CD14-positive monocyte (primary cell): ENCODE measurements around the gene CDKAL1. TPM values are rescaled to one million over a fixed set of nuclear protein-coding genes. Genes with fewer than 3 reads are reported as not detected.

ENCODE experiments used
- DNase-seq, 3 donors: peaks; one replicate each; pipeline ENCODE4 v3.0.0-alpha.2; 2011 to 2022
- H2AFZ ChIP-seq: 2 replicates; pipeline ENCODE4 v1.6.0; 2012; ENCODE audit warnings: mild to moderate bottlenecking, low read depth, low read length, inconsistent platforms; ENCODE audit not compliant: insufficient read depth, poor library complexity, severe bottlenecking
- H3K27ac ChIP-seq, 2 donors: 1 replicate in 1 of 2; 2 replicates in 1 of 2; pipeline ENCODE4 v1.5.1; 2012 to 2013; ENCODE audit warnings: low read length in 2 of 2, control low read depth in 1 of 2, inconsistent platforms in 1 of 2, low read depth in 1 of 2, mild to moderate bottlenecking in 1 of 2
- H3K27me3 ChIP-seq, 2 donors: one replicate each; pipeline versions ENCODE4 v1.6.0 to v1.6.1; 2011 to 2013; ENCODE audit warnings: low read length in 2 of 2; ENCODE audit not compliant: control insufficient read depth in 2 of 2, insufficient read depth in 2 of 2
- H3K36me3 ChIP-seq, 2 donors: replicated peaks in 1 of 2; 1 replicate in 1 of 2; 2 replicates in 1 of 2; pipeline versions ENCODE4 v1.5.1 to v1.6.1; 2012 to 2013; ENCODE audit warnings: low read length in 2 of 2, control low read depth in 1 of 2, inconsistent platforms in 1 of 2, mild to moderate bottlenecking in 1 of 2; ENCODE audit not compliant: insufficient read depth in 2 of 2, control insufficient read depth in 1 of 2
- H3K4me1 ChIP-seq, 2 donors: 1 replicate in 1 of 2; 2 replicates in 1 of 2; pipeline versions ENCODE4 v1.5.1 to v1.6.1; 2012 to 2013; ENCODE audit warnings: low read length in 2 of 2, control low read depth in 1 of 2, inconsistent platforms in 1 of 2, mild to moderate bottlenecking in 1 of 2, moderate library complexity in 1 of 2; ENCODE audit not compliant: insufficient read depth in 2 of 2, control insufficient read depth in 1 of 2
- H3K4me2 ChIP-seq: replicated peaks from 2 replicates; pipeline ENCODE3; 2012; ENCODE audit warnings: low read length, moderate library complexity, mild to moderate bottlenecking; ENCODE audit not compliant: poor library complexity, severe bottlenecking; ENCODE audit errors: extremely low read depth
- H3K4me3 ChIP-seq, 3 experiments: fragments of 200-600 bp in 1 of 3; sonication (generic) in 1 of 3; replicated peaks in 1 of 3; 1 replicate in 2 of 3; 2 replicates in 1 of 3; pipeline ENCODE4 v1.5.1; 2011 to 2013; ENCODE audit warnings: low read length in 3 of 3, mild to moderate bottlenecking in 3 of 3, control low read depth in 2 of 3, low read depth in 2 of 3, inconsistent platforms in 1 of 3, moderate library complexity in 1 of 3
- H3K79me2 ChIP-seq: 2 replicates; pipeline ENCODE4 v1.6.0; 2012; ENCODE audit warnings: mild to moderate bottlenecking, control low read depth, inconsistent platforms, low read length, moderate library complexity; ENCODE audit not compliant: insufficient read depth
- H3K9ac ChIP-seq: 2 replicates; pipeline ENCODE4 v1.6.0; 2017; ENCODE audit warnings: low read length, mild to moderate bottlenecking; ENCODE audit not compliant: insufficient read depth, poor library complexity, severe bottlenecking
- H3K9me3 ChIP-seq, 2 donors: replicated peaks in 1 of 2; 1 replicate in 1 of 2; 2 replicates in 1 of 2; pipeline versions ENCODE4 v1.5.1 to v1.6.1; 2012 to 2013; ENCODE audit warnings: low read length in 2 of 2, control low read depth in 1 of 2; ENCODE audit not compliant: control insufficient read depth in 1 of 2, insufficient read depth in 1 of 2
- H4K20me1 ChIP-seq: 2 replicates; pipeline ENCODE4 v1.6.0; 2012; ENCODE audit warnings: mild to moderate bottlenecking, low read length, control low read depth, moderate library complexity; ENCODE audit not compliant: insufficient read depth
- H3K27ac Mint-ChIP-seq, 7 donors: one replicate each; pipeline ENCODE4 v1.8.0; 2020; ENCODE audit warnings: mild to moderate bottlenecking in 7 of 7, mixed read lengths in 7 of 7, moderate library complexity in 6 of 7, inconsistent platforms in 2 of 7
- H3K27me3 Mint-ChIP-seq, 3 donors: one replicate each; pipeline ENCODE4 v1.8.0; 2021 to 2022; ENCODE audit warnings: low read depth in 3 of 3, mild to moderate bottlenecking in 3 of 3, mixed read lengths in 3 of 3, moderate library complexity in 3 of 3, inconsistent platforms in 1 of 3
- H3K36me3 Mint-ChIP-seq, 2 donors: one replicate each; pipeline ENCODE4 v1.8.0; 2020; ENCODE audit warnings: mixed read lengths in 2 of 2, inconsistent platforms in 1 of 2, mild to moderate bottlenecking in 1 of 2
- H3K4me1 Mint-ChIP-seq: one replicate; pipeline ENCODE4 v1.8.0; 2020; ENCODE audit warnings: mild to moderate bottlenecking, mixed read lengths
- H3K4me3 Mint-ChIP-seq, 2 donors: one replicate each; pipeline ENCODE4 v1.8.0; 2020; ENCODE audit warnings: mild to moderate bottlenecking in 2 of 2, mixed read lengths in 2 of 2, moderate library complexity in 1 of 2
- H3K9me3 Mint-ChIP-seq, 7 donors: one replicate each; pipeline ENCODE4 v1.8.0; 2020 to 2022; ENCODE audit warnings: mixed read lengths in 7 of 7, mild to moderate bottlenecking in 6 of 7, moderate library complexity in 6 of 7, inconsistent platforms in 2 of 7
- CTCF ChIP-seq: fragments of 200-600 bp; IDR thresholded peaks from one replicate; pipeline ENCODE4 v1.8.0; 2022; ENCODE audit warnings: antibody characterized with exemption, mild to moderate bottlenecking
- WGBS: methylation state at CpG from one replicate; pipeline ENCODE4 v1.1.5; 2013; ENCODE audit warnings: missing lambda C conversion rate; ENCODE audit not compliant: insufficient coverage; 5-methylcytosine and 5-hydroxymethylcytosine counted together
- intact Hi-C, 2 donors: fragments of 100-400 bp; cut with micrococcal nuclease; formaldehyde crosslinking; loops; one replicate each; pipeline versions ENCODE4 v1.15.0 to v1.15.1; 2023
- polyA plus RNA-seq, 3 donors: library from polyadenylated mRNA; depleted of rRNA in 1 of 3; unstranded in 2 of 3; stranded (reverse) in 1 of 3; fragments of 300-500 nt in 2 of 3; fragments of >200 nt in 1 of 3; fragmentation: Illumina TruSeq in 2 of 3; gene quantifications; 1 replicate in 2 of 3; 2 replicates in 1 of 3; pipeline ENCODE4 v1.2.3, GENCODE V29; 2012 to 2021

The CDKAL1 gene
- polyA plus RNA-seq, 3 donors, result 3.2 to 12.4 (median 8.3) TPM

GRCh38 chr6:21227486-21227885 lies 693.2 kb downstream of the CDKAL1 start:
- H2AFZ ChIP-seq, result no peak overlapping the region
- 100% methylated on average over 4 of the region's 6 CpGs for WGBS
- peaks cover 4 to 25% of the 10 kb centered on the region in 2 donors for H3K36me3 ChIP-seq
- peak overlapping the region in 1 of 7 donors; percentile 13 for H3K27ac Mint-ChIP-seq
- intact Hi-C loops, result no loop called here
- no peaks in the 10 kb centered on the region for H4K20me1 ChIP-seq
- no peaks in the 10 kb centered on the region for H3K79me2 ChIP-seq
- H3K9ac ChIP-seq, result no peak overlapping the region
- H3K4me3 Mint-ChIP-seq, result no peak overlapping the region
- H3K4me3 ChIP-seq, result no peak overlapping the region
- no peak for TF ChIP-seq CTCF
- peaks cover 19 to 26% of the 10 kb centered on the region in 2 donors for H3K36me3 Mint-ChIP-seq
- H3K9me3 Mint-ChIP-seq, result peaks cover 0 to 7% (median 3%) of the 10 kb centered on the region in 7 donors
- H3K27me3 Mint-ChIP-seq, result no peaks in the 10 kb centered on the region
- no peaks in the 10 kb centered on the region for H3K27me3 ChIP-seq
- no peaks in the 10 kb centered on the region for H3K9me3 ChIP-seq
- DNase-seq, result no peak
- no peak overlapping the region for H3K4me2 ChIP-seq
- H3K4me1 Mint-ChIP-seq, result peaks cover 6% of the 10 kb centered on the region
- H3K4me1 ChIP-seq, result no peaks in the 10 kb centered on the region
- H3K27ac ChIP-seq, result no peak overlapping the region

- Histone ChIP-seq H3K4me2 (no peak overlapping the region), H3K4me1 (no peaks in the 10 kb centered on the region), H3K27me3 (no peaks in the 10 kb centered on the region), H3K79me2 (no peaks in the 10 kb centered on the region), H3K9ac (no peak overlapping the region), H4K20me1 (no peaks in the 10 kb centered on the region), H2AFZ (no peak overlapping the region), H3K4me3 (no peak overlapping the region), H3K36me3 (peaks cover 8 to 28% of the 10 kb centered on the region in 2 donors), H3K9me3 (peaks cover 0 to 5% of the 10 kb centered on the region in 2 donors), H3K27ac (no peak overlapping the region)
- Mint-ChIP-seq H3K4me1 (peaks cover 6% of the 10 kb centered on the region), H3K4me3 (no peak overlapping the region), H3K9me3 (peaks cover 2 to 13% (median 6%) of the 10 kb centered on the region in 7 donors), H3K36me3 (peaks cover 28 to 33% of the 10 kb centered on the region in 2 donors), H3K27me3 (peaks cover 0 to 3% (median 0%) of the 10 kb centered on the region in 3 donors), H3K27ac (no peak overlapping the region)
- intact Hi-C loops, result no loop called here
- TF ChIP-seq CTCF, result no peak
- 100% methylated on average over 2 of the region's 2 CpGs for WGBS
- DNase-seq, result no peak
Observed at GRCh38 chr6:21228411-21228810, 694.2 kb downstream of the CDKAL1 start.
